Measurements from ENCODE around the gene PPP1R12B.
"Not testable (repeated sequence)": the region's sequence is repeated elsewhere in the genome, so short reads cannot be mapped to it uniquely, and the experiment has no call there.

The PPP1R12B gene

GRCh38 chr1:202638019-202638700 lies 289.7 kb downstream of the PPP1R12B start:
- no peak for DNase-seq

GRCh38 chr1:202638701-202639305 lies 290.3 kb downstream of the PPP1R12B start:
- not testable (repeated sequence) for DNase-seq

- DNase-seq, result no peak
Observed at GRCh38 chr1:202639500-202639899, 291.0 kb downstream of the PPP1R12B start.

- no peak for DNase-seq
Observed at GRCh38 chr1:202642212-202642611, 293.7 kb downstream of the PPP1R12B start.
